HEK293 (cell line): Measurements from ENCODE around the gene LARGE1.

ENCODE experiments used
- CTCF ChIA-PET: fragments of 350-600 bp; formaldehyde crosslinking; extraction: SDS; loops from one replicate; lab custom pipeline; 2021; ENCODE audit warnings: antibody characterized with exemption; lab: Yijun Ruan, JAX
- POLR2A ChIA-PET: fragments of 300-600 bp; formaldehyde crosslinking; extraction: SDS; loops from one replicate; lab custom pipeline; 2020; ENCODE audit warnings: antibody characterized with exemption, inconsistent platforms; lab: Yijun Ruan, JAX
- H3K27ac ChIP-seq: fragments of 200-500 bp; sonication (Bioruptor generic); 2 replicates; pipeline ENCODE4 v1.5.1; 2014; ENCODE audit warnings: low read depth, low read length, control low read depth, inconsistent platforms; ENCODE audit errors: extremely low read depth
- H3K36me3 ChIP-seq, 2 experiments: fragments of 200-500 bp in 1 of 2; sonication (Bioruptor generic) in 1 of 2; 1 replicate in 1 of 2; 2 replicates in 1 of 2; pipeline ENCODE4 v1.5.1; 2014 to 2017; ENCODE audit warnings: inconsistent platforms in 2 of 2, low read length in 2 of 2; ENCODE audit not compliant: control insufficient read depth in 2 of 2, insufficient read depth in 1 of 2
- H3K4me1 ChIP-seq: fragments of 200-500 bp; sonication (Bioruptor generic); 2 replicates; pipeline ENCODE4 v1.5.1; 2014; ENCODE audit warnings: mild to moderate bottlenecking, low read length, inconsistent platforms; ENCODE audit not compliant: control insufficient read depth, insufficient read depth
- H3K4me3 ChIP-seq: 2 replicates; pipeline ENCODE4 v1.5.1; 2011; ENCODE audit warnings: low read depth, mild to moderate bottlenecking, control low read depth, low read length, moderate library complexity
- H3K9me3 ChIP-seq: fragments of 200-500 bp; sonication (Bioruptor generic); 2 replicates; pipeline ENCODE4 v1.5.1; 2014; ENCODE audit warnings: low read depth, low read length, inconsistent platforms; ENCODE audit not compliant: control insufficient read depth, insufficient read depth
- HOXD13 ChIP-seq: sonication (generic); formaldehyde crosslinking; IDR thresholded peaks from 2 replicates; pipeline ENCODE4 v1.8.0; 2022; ENCODE audit warnings: missing genetic modification reagents, borderline replicate concordance
- MYNN ChIP-seq: fragments of 450-650 bp; formaldehyde crosslinking; IDR thresholded peaks from 2 replicates; pipeline ENCODE4 v1.5.1; 2016; ENCODE audit warnings: missing biosample characterization, missing genetic modification characterization, borderline replicate concordance
- SP2 ChIP-seq: fragments of 450-650 bp; formaldehyde crosslinking; IDR thresholded peaks from 2 replicates; pipeline ENCODE4 v1.5.1; 2016; ENCODE audit warnings: missing biosample characterization, missing genetic modification characterization
- ZIC2 ChIP-seq: fragments of 450-650 bp; formaldehyde crosslinking; IDR thresholded peaks from 2 replicates; pipeline ENCODE4 v1.5.1; 2016; ENCODE audit warnings: missing biosample characterization, missing genetic modification characterization
- ZNF146 ChIP-seq: fragments of 450-650 bp; formaldehyde crosslinking; IDR thresholded peaks from 2 replicates; pipeline ENCODE4 v1.5.1; 2016; ENCODE audit warnings: missing biosample characterization, missing genetic modification characterization
- ZNF211 ChIP-seq: fragments of 450-650 bp; formaldehyde crosslinking; IDR thresholded peaks from 2 replicates; pipeline ENCODE4 v1.5.1; 2016; ENCODE audit warnings: low read depth, missing biosample characterization, missing genetic modification characterization
- ZNF239 ChIP-seq: fragments of 450-650 bp; formaldehyde crosslinking; IDR thresholded peaks from 2 replicates; pipeline ENCODE4 v1.5.1; 2016; ENCODE audit warnings: missing biosample characterization, missing genetic modification characterization
- ZNF394 ChIP-seq: fragments of 450-650 bp; formaldehyde crosslinking; IDR thresholded peaks from 2 replicates; pipeline ENCODE4 v1.5.1; 2016; ENCODE audit warnings: missing biosample characterization, missing genetic modification characterization, mild to moderate bottlenecking, moderate library complexity, borderline replicate concordance
- ZNF416 ChIP-seq: fragments of 450-650 bp; formaldehyde crosslinking; IDR thresholded peaks from 2 replicates; pipeline ENCODE4 v1.5.1; 2016; ENCODE audit warnings: missing biosample characterization, missing genetic modification characterization
- ZNF473 ChIP-seq: fragments of 450-650 bp; formaldehyde crosslinking; IDR thresholded peaks from 2 replicates; pipeline ENCODE4 v1.5.1; 2017; ENCODE audit warnings: missing biosample characterization, missing genetic modification characterization
- ZNF621 ChIP-seq: fragments of 450-650 bp; formaldehyde crosslinking; IDR thresholded peaks from 2 replicates; pipeline ENCODE4 v1.5.1; 2017; ENCODE audit warnings: missing biosample characterization, missing genetic modification characterization
- ZNF624 ChIP-seq: fragments of 450-650 bp; formaldehyde crosslinking; IDR thresholded peaks from 2 replicates; pipeline ENCODE4 v1.5.1; 2017; ENCODE audit warnings: missing biosample characterization, missing genetic modification characterization
- ZNF629 ChIP-seq: fragments of 450-650 bp; formaldehyde crosslinking; IDR thresholded peaks from 2 replicates; pipeline ENCODE4 v1.5.1; 2017; ENCODE audit warnings: missing biosample characterization, missing genetic modification characterization
- ZNF654 ChIP-seq: fragments of 450-650 bp; formaldehyde crosslinking; IDR thresholded peaks from 2 replicates; pipeline ENCODE4 v1.5.1; 2016; ENCODE audit warnings: low read depth, missing biosample characterization, missing genetic modification characterization
- ZNF658 ChIP-seq: fragments of 450-650 bp; formaldehyde crosslinking; IDR thresholded peaks from 2 replicates; pipeline ENCODE4; 2016; ENCODE audit warnings: missing biosample characterization, missing genetic modification characterization
- ZNF76 ChIP-seq: fragments of 450-650 bp; formaldehyde crosslinking; IDR thresholded peaks from 2 replicates; pipeline ENCODE4; 2016; ENCODE audit warnings: low read depth, missing biosample characterization, missing genetic modification characterization, borderline replicate concordance
- ZNF791 ChIP-seq: fragments of 450-650 bp; formaldehyde crosslinking; IDR thresholded peaks from 2 replicates; pipeline ENCODE4 v1.5.1; 2016; ENCODE audit warnings: missing biosample characterization, missing genetic modification characterization
- ZNF843 ChIP-seq: fragments of 450-650 bp; formaldehyde crosslinking; IDR thresholded peaks from 2 replicates; pipeline ENCODE4 v1.5.1; 2016; ENCODE audit warnings: missing biosample characterization, missing genetic modification characterization
- TF ChIP-seq, protein P1 (sequence below): fragments of 450-650 bp; formaldehyde crosslinking; IDR thresholded peaks from 2 replicates; pipeline ENCODE4 v1.5.1; 2017; ENCODE audit warnings: missing biosample characterization, missing genetic modification characterization
- TF ChIP-seq, protein P2 (sequence below): fragments of 450-650 bp; formaldehyde crosslinking; IDR thresholded peaks from 2 replicates; pipeline ENCODE4 v1.5.1; 2017; ENCODE audit warnings: missing biosample characterization, mild to moderate bottlenecking, missing genetic modification characterization, moderate library complexity
- TF ChIP-seq, protein P3 (sequence below): fragments of 450-650 bp; IDR thresholded peaks from 2 replicates; pipeline ENCODE4 v1.5.1; 2018; ENCODE audit warnings: missing biosample characterization, missing genetic modification characterization
- TF ChIP-seq, protein P4 (sequence below): fragments of 450-650 bp; formaldehyde crosslinking; conservative IDR thresholded peaks from 2 replicates; pipeline ENCODE4 v1.5.1; 2016; ENCODE audit warnings: low read depth, missing biosample characterization, missing genetic modification characterization
- TF ChIP-seq, protein P5 (sequence below): fragments of 450-650 bp; formaldehyde crosslinking; optimal IDR thresholded peaks from 2 replicates; pipeline ENCODE3; 2016; ENCODE audit warnings: missing biosample characterization, mild to moderate bottlenecking, missing genetic modification characterization

LARGE1 gene

DNA sequence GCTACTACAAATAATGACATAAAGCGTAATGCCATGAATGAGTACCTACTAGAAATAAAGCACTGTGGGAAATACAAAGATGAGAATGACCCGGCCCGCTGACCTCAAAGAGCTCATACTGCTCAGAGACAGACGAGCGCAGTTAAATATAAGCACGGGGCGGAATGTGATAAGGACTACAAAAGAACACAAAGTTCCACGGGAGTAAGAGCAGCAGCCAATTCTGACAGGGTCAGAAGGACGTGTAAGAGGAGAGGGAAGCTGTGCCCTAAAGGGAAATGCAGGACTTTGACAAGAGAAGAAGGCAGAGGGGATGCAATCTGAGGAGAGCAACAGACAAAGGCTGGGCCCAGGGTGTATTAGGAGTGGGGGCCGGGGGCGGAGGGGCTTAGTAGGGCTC lies 314.6 kb downstream of the LARGE1 start:
- ChIA-PET POLR2A (no interaction called here), CTCF (interaction anchor here (0.6 kb wide), 1 partner anchor 53 kb away, joined by 4 read pairs; no protein-coding TSS in a partner anchor)
- H3K36me3 ChIP-seq = no peaks in the 10 kb centered on the region; a peak in 1 of 3 replicates

DNA sequence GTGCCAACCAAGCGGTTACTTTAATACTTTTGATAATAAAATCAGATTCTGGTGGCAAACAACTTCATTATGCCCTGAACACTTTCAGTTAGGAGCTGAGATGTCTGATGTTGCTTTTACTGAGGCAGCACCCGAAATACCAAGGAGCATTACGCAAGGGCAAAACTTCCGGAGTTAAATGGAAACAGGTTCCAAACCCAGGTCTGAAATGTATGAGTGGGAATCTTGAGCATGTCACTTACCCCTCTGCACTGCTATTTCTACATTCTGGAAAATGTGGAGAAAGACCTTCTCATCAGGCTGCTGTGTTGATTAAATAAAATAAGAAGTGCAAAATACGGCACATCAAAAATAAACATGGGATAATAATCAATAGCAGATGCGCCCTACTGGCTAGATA lies 315.1 kb downstream of the LARGE1 start:
- ChIA-PET CTCF (no interaction called here), POLR2A (no interaction called here)

More for the DNA sequence above, 314.6 kb downstream of the LARGE1 start:
- no peak overlapping the region for H3K27ac ChIP-seq
- no peaks in the 10 kb centered on the region for H3K4me1 ChIP-seq
- TF ChIP-seq, protein P1, sequence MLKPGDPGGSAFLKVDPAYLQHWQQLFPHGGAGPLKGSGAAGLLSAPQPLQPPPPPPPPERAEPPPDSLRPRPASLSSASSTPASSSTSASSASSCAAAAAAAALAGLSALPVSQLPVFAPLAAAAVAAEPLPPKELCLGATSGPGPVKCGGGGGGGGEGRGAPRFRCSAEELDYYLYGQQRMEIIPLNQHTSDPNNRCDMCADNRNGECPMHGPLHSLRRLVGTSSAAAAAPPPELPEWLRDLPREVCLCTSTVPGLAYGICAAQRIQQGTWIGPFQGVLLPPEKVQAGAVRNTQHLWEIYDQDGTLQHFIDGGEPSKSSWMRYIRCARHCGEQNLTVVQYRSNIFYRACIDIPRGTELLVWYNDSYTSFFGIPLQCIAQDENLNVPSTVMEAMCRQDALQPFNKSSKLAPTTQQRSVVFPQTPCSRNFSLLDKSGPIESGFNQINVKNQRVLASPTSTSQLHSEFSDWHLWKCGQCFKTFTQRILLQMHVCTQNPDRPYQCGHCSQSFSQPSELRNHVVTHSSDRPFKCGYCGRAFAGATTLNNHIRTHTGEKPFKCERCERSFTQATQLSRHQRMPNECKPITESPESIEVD = no peak
- TF ChIP-seq ZNF621 (tag by site-specific recombination) = no peak
- TF ChIP-seq, protein P2, sequence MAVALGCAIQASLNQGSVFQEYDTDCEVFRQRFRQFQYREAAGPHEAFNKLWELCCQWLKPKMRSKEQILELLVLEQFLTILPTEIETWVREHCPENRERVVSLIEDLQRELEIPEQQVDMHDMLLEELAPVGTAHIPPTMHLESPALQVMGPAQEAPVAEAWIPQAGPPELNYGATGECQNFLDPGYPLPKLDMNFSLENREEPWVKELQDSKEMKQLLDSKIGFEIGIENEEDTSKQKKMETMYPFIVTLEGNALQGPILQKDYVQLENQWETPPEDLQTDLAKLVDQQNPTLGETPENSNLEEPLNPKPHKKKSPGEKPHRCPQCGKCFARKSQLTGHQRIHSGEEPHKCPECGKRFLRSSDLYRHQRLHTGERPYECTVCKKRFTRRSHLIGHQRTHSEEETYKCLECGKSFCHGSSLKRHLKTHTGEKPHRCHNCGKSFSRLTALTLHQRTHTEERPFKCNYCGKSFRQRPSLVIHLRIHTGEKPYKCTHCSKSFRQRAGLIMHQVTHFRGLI (tag by site-specific recombination) = no peak
- TF ChIP-seq ZNF843 (tag by site-specific recombination) = no peak
- TF ChIP-seq, protein P3, sequence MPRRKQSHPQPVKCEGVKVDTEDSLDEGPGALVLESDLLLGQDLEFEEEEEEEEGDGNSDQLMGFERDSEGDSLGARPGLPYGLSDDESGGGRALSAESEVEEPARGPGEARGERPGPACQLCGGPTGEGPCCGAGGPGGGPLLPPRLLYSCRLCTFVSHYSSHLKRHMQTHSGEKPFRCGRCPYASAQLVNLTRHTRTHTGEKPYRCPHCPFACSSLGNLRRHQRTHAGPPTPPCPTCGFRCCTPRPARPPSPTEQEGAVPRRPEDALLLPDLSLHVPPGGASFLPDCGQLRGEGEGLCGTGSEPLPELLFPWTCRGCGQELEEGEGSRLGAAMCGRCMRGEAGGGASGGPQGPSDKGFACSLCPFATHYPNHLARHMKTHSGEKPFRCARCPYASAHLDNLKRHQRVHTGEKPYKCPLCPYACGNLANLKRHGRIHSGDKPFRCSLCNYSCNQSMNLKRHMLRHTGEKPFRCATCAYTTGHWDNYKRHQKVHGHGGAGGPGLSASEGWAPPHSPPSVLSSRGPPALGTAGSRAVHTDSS (tag by site-specific recombination) = no peak
- no peak for TF ChIP-seq ZNF629 (tag by site-specific recombination)
- TF ChIP-seq ZNF791 (tag by site-specific recombination) = no peak
- TF ChIP-seq ZNF394 = no peak
- no peak for TF ChIP-seq MYNN
- no peak for TF ChIP-seq ZNF211 (tag by site-specific recombination)
- no peak for TF ChIP-seq HOXD13 (CRISPR knock-in tag)
- no peak for TF ChIP-seq SP2 (tag by site-specific recombination)
- TF ChIP-seq ZNF658 (tag by site-specific recombination) = no peak
- H3K9me3 ChIP-seq = no peaks in the 10 kb centered on the region
- no peak overlapping the region for H3K4me3 ChIP-seq

More for the DNA sequence above, 315.1 kb downstream of the LARGE1 start:
- no peaks in the 10 kb centered on the region; a peak in 1 of 3 replicates for H3K36me3 ChIP-seq
- TF ChIP-seq, protein P4, sequence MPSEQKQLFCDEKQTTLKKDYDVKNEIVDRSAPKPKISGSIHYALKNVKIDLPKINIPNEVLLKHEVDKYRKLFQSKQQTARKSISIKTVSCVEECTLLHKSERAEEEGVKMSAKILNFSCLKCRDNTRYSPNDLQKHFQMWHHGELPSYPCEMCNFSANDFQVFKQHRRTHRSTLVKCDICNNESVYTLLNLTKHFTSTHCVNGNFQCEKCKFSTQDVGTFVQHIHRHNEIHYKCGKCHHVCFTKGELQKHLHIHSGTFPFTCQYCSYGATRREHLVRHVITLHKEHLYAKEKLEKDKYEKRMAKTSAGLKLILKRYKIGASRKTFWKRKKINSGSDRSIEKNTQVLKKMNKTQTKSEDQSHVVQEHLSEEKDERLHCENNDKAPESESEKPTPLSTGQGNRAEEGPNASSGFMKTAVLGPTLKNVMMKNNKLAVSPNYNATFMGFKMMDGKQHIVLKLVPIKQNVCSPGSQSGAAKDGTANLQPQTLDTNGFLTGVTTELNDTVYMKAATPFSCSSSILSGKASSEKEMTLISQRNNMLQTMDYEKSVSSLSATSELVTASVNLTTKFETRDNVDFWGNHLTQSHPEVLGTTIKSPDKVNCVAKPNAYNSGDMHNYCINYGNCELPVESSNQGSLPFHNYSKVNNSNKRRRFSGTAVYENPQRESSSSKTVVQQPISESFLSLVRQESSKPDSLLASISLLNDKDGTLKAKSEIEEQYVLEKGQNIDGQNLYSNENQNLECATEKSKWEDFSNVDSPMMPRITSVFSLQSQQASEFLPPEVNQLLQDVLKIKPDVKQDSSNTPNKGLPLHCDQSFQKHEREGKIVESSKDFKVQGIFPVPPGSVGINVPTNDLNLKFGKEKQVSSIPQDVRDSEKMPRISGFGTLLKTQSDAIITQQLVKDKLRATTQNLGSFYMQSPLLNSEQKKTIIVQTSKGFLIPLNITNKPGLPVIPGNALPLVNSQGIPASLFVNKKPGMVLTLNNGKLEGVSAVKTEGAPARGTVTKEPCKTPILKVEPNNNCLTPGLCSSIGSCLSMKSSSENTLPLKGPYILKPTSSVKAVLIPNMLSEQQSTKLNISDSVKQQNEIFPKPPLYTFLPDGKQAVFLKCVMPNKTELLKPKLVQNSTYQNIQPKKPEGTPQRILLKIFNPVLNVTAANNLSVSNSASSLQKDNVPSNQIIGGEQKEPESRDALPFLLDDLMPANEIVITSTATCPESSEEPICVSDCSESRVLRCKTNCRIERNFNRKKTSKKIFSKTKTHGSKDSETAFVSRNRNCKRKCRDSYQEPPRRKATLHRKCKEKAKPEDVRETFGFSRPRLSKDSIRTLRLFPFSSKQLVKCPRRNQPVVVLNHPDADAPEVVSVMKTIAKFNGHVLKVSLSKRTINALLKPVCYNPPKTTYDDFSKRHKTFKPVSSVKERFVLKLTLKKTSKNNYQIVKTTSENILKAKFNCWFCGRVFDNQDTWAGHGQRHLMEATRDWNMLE (tag by site-specific recombination) = no peak
- TF ChIP-seq ZNF416 (tag by site-specific recombination) (no peak), ZNF473 (tag by site-specific recombination) (no peak), ZNF654 (tag by site-specific recombination) (no peak), ZNF146 (tag by site-specific recombination) (no peak), ZNF624 (tag by site-specific recombination) (no peak), ZNF239 (tag by site-specific recombination) (no peak), ZIC2 (tag by site-specific recombination) (no peak), ZNF76 (tag by site-specific recombination) (no peak), HOXD13 (CRISPR knock-in tag) (no peak)
- TF ChIP-seq, protein P5, sequence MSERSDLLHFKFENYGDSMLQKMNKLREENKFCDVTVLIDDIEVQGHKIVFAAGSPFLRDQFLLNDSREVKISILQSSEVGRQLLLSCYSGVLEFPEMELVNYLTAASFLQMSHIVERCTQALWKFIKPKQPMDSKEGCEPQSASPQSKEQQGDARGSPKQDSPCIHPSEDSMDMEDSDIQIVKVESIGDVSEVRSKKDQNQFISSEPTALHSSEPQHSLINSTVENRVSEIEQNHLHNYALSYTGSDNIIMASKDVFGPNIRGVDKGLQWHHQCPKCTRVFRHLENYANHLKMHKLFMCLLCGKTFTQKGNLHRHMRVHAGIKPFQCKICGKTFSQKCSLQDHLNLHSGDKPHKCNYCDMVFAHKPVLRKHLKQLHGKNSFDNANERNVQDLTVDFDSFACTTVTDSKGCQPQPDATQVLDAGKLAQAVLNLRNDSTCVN = no peak
- TF ChIP-seq, all 188 proteins: peak for 0
- no peak overlapping the region for H3K27ac ChIP-seq
- H3K4me1 ChIP-seq = no peaks in the 10 kb centered on the region
- H3K4me3 ChIP-seq = no peak overlapping the region
- no peaks in the 10 kb centered on the region for H3K9me3 ChIP-seq
